ENCODE results near the gene UBE2U. TPM values are rescaled to one million over a fixed set of nuclear protein-coding genes. Genes with fewer than 3 reads are reported as not detected.

The UBE2U gene
- total and polyA plus RNA-seq, 10 of the 15 experiments (the other 5 are each of a cell fraction or from before 2014, with no cell fraction given): not detected

GRCh38 chr1:64183395-64184002, 19.9 kb upstream of the UBE2U start:
- in situ Hi-C loops (cut with MboI) (no loop called here), intact Hi-C loops (cut with micrococcal nuclease; ENCODE audit: unreplicated experiment) (no loop called here)
- TF ChIP-seq FOS (IDR thresholded peaks at IDR 0.05; ENCODE audit: borderline replicate concordance, extremely low read depth, insufficient read length) (no peak), ZBTB40 (IDR thresholded peaks at IDR 0.05; ENCODE audit: borderline replicate concordance) (no peak), E4F1 (IDR thresholded peaks at IDR 0.05; ENCODE audit: borderline replicate concordance, partially characterized antibody) (no peak), IRF4 (IDR thresholded peaks at IDR 0.05; ENCODE audit: low read depth, low read length) (no peak), ZSCAN29 (IDR thresholded peaks at IDR 0.05) (no peak), RAD51 (IDR thresholded peaks at IDR 0.05) (no peak), ATF7 (IDR thresholded peaks at IDR 0.05; ENCODE audit: low read depth) (no peak), SPI1 (IDR thresholded peaks at IDR 0.05; ENCODE audit: borderline replicate concordance, insufficient read depth, low read depth, low read length) (peak; percentile 46; the same call in 1 of the 2 replicates)
- no TSS peak for BruUV-seq (replicated peaks)
- Histone ChIP-seq H3K9me3 (replicated peaks; ENCODE audit: control insufficient read depth, insufficient read depth, low read length) (no peaks in the 10 kb centered on the region), H3K9ac (ENCODE audit: control insufficient read depth, insufficient read depth, low read length) (no peak overlapping the region), H3K36me3 (ENCODE audit: control insufficient read depth in 2 of 2, insufficient read depth in 2 of 2, low read length in 1 of 2) (no peaks in the 10 kb centered on the region), H2AFZ (ENCODE audit: control insufficient read depth, low read depth, low read length) (no peak overlapping the region), H3K4me2 (ENCODE audit: control insufficient read depth, insufficient read depth) (no peak overlapping the region), H3K4me1 (ENCODE audit: control insufficient read depth, insufficient read depth, low read length) (no peaks in the 10 kb centered on the region), H4K20me1 (ENCODE audit: control insufficient read depth, insufficient read depth) (no peaks in the 10 kb centered on the region), H3K27me3 (replicated peaks in 1 of 2; ENCODE audit: control insufficient read depth in 2 of 2, insufficient read depth in 2 of 2, low read length in 1 of 2) (no peaks in the 10 kb centered on the region), H3K27ac (ENCODE audit: control insufficient read depth, insufficient read depth) (no peak overlapping the region), H3K79me2 (ENCODE audit: control insufficient read depth, insufficient read depth, low read length) (no peaks in the 10 kb centered on the region), H3K4me3 (no peak overlapping the region)
- no peak; the same call in 2 of the 3 replicates for ATAC-seq
- FAIRE-seq: no peak
- ChIA-PET SMC1A (ENCODE audit: uncharacterized antibody, unreplicated experiment) (interaction anchor here (1.5 to 2.4 kb wide), 5 partner anchors 9 to 125 kb away, joined by 3 to 9 read pairs (median 5); no protein-coding TSS in a partner anchor), CTCF (interaction anchor here (1.1 to 2.8 kb wide), 2 partner anchors 11 to 46 kb away, joined by 3 to 8 read pairs; no protein-coding TSS in a partner anchor), RAD21 (ENCODE audit: unreplicated experiment) (interaction anchor here (1.0 to 1.6 kb wide), 3 partner anchors 10 to 11 kb away, joined by 3 read pairs; no protein-coding TSS in a partner anchor), POLR2A (interaction anchor here (2.0 kb wide), 1 partner anchor 12 kb away, joined by 4 read pairs; no protein-coding TSS in a partner anchor)
- 42% methylated on average over 5 of the region's 5 CpGs for WGBS (ENCODE audit: insufficient coverage, insufficient replicate concordance, low lambda C conversion rate, missing lambda C conversion rate)
- no peak for DNase-seq (ENCODE audit: low read depth, low spot score)

Data from GM12878 (cell line).